B cell (primary cell): ENCODE results near the gene MSH4. TPM values are rescaled to one million over a fixed set of nuclear protein-coding genes. Genes with fewer than 3 reads are reported as not detected.

Experiments used
- ATAC-seq: fragments of 200-7000 bp; cut with Tn5 transposase; one replicate; pipeline ENCODE4 v1.10.0; 2021; ENCODE audit warnings: low read depth, mild to moderate bottlenecking, moderate number of reproducible peaks, moderate library complexity
- CTCF ChIA-PET: fragments of 350-600 bp; sonication (Branson Sonifier 250); formaldehyde crosslinking; loops from one replicate; lab custom pipeline; 2021; ENCODE audit warnings: antibody characterized with exemption, inconsistent platforms; lab: Charles Lee
- POLR2A ChIA-PET: fragments of 350-600 bp; sonication (Branson Sonifier 250); formaldehyde crosslinking; loops from one replicate; lab custom pipeline; 2021; ENCODE audit warnings: antibody characterized with exemption; lab: Charles Lee
- DNase-seq: peaks from one replicate; pipeline ENCODE4 v3.0.0; 2013
- H2AFZ ChIP-seq: 2 replicates; pipeline ENCODE4 v1.6.1; 2012; ENCODE audit warnings: mild to moderate bottlenecking, low read depth, low read length; ENCODE audit not compliant: insufficient read depth, poor library complexity, severe bottlenecking
- H3K27ac ChIP-seq, 2 donors: 1 replicate in 1 of 2; 2 replicates in 1 of 2; pipeline ENCODE4 v1.5.1; 2012 to 2013; ENCODE audit warnings: low read length in 2 of 2, mild to moderate bottlenecking in 2 of 2, moderate library complexity in 1 of 2
- H3K27me3 ChIP-seq, 4 experiments: fragments of 200-600 bp in 1 of 4; sonication (generic) in 1 of 4; replicated peaks in 1 of 4; 1 replicate in 2 of 4; 2 replicates in 2 of 4; pipeline versions ENCODE4 v1.6.1 to v1.7.0; 2013 to 2016; ENCODE audit warnings: low read length in 3 of 4, mild to moderate bottlenecking in 2 of 4, mixed read lengths in 1 of 4, moderate library complexity in 1 of 4; ENCODE audit not compliant: insufficient read depth in 4 of 4, control insufficient read depth in 3 of 4; ENCODE audit errors: control extremely low read depth in 1 of 4
- H3K36me3 ChIP-seq, 2 experiments: replicated peaks in 1 of 2; 1 replicate in 1 of 2; 2 replicates in 1 of 2; pipeline versions ENCODE4 v1.6.1 to v1.7.1; 2013; ENCODE audit warnings: low read length in 1 of 2; ENCODE audit not compliant: insufficient read depth in 2 of 2, control insufficient read depth in 1 of 2; ENCODE audit errors: control extremely low read depth in 1 of 2, extremely low read depth in 1 of 2
- H3K4me1 ChIP-seq, 2 donors: fragments of 200-600 bp in 1 of 2; sonication (generic) in 1 of 2; 1 replicate in 1 of 2; 2 replicates in 1 of 2; pipeline versions ENCODE4 v1.5.1 to v1.6.1; 2013 to 2017; ENCODE audit warnings: low read length in 2 of 2; ENCODE audit not compliant: control insufficient read depth in 2 of 2, insufficient read depth in 2 of 2
- H3K4me2 ChIP-seq: replicated peaks from 2 replicates; pipeline ENCODE3; 2012; ENCODE audit warnings: mild to moderate bottlenecking, low read depth, low read length; ENCODE audit not compliant: poor library complexity, severe bottlenecking
- H3K4me3 ChIP-seq, 5 experiments: fragments of 200-600 bp in 1 of 5; sonication (generic) in 1 of 5; 1 replicate in 3 of 5; 2 replicates in 2 of 5; pipeline versions ENCODE4 v1.5.1 to v1.7.0; 2011 to 2016; ENCODE audit warnings: low read length in 4 of 5, mild to moderate bottlenecking in 4 of 5, low read depth in 2 of 5, control low read depth in 1 of 5, moderate library complexity in 1 of 5; ENCODE audit not compliant: insufficient read depth in 1 of 5; ENCODE audit errors: control extremely low read depth in 1 of 5, extremely low read depth in 1 of 5
- H3K79me2 ChIP-seq: fragments of 200-600 bp; sonication (generic); one replicate; pipeline ENCODE4 v1.6.0; 2016; ENCODE audit warnings: low read length; ENCODE audit not compliant: control insufficient read depth, insufficient read depth
- H3K9ac ChIP-seq: fragments of 200-600 bp; sonication (generic); 2 replicates; pipeline ENCODE4 v1.6.1; 2017; ENCODE audit warnings: mild to moderate bottlenecking, low read length, moderate library complexity
- H3K9me3 ChIP-seq, 3 donors: one replicate each; pipeline versions ENCODE4 v1.6.1 to v1.7.1; 2013; ENCODE audit warnings: low read length in 2 of 3; ENCODE audit not compliant: control insufficient read depth in 2 of 3, insufficient read depth in 1 of 3; ENCODE audit errors: control extremely low read depth in 1 of 3
- H4K20me1 ChIP-seq: 2 replicates; pipeline ENCODE4 v1.6.0; 2012; ENCODE audit warnings: mild to moderate bottlenecking, low read length; ENCODE audit not compliant: insufficient read depth, control insufficient read depth, poor library complexity, severe bottlenecking
- H3K27ac Mint-ChIP-seq: one replicate; pipeline ENCODE4 v1.8.0; 2021; ENCODE audit warnings: mixed read lengths
- H3K27me3 Mint-ChIP-seq: one replicate; pipeline ENCODE4 v1.8.0; 2021; ENCODE audit warnings: mixed read lengths
- H3K4me1 Mint-ChIP-seq: one replicate; pipeline ENCODE4 v1.8.0; 2021; ENCODE audit warnings: mixed read lengths
- H3K4me3 Mint-ChIP-seq: one replicate; pipeline ENCODE4 v1.8.0; 2021; ENCODE audit warnings: mixed read lengths
- H3K9me3 Mint-ChIP-seq: one replicate; pipeline ENCODE4 v1.8.0; 2022; ENCODE audit warnings: mixed read lengths; ENCODE audit not compliant: insufficient read depth
- CTCF ChIP-seq: fragments of 200-600 bp; IDR thresholded peaks from one replicate; pipeline ENCODE4 v1.8.0; 2022; ENCODE audit warnings: antibody characterized with exemption, mild to moderate bottlenecking
- EZH2 ChIP-seq: IDR thresholded peaks from 2 replicates; pipeline ENCODE4 v1.6.1; 2012; ENCODE audit warnings: borderline replicate concordance, low read depth, mild to moderate bottlenecking, moderate library complexity, low read length; ENCODE audit not compliant: insufficient read depth, poor library complexity, severe bottlenecking
- WGBS: methylation state at CpG from one replicate; pipeline ENCODE4 v1.1.5; 2013; ENCODE audit warnings: missing lambda C conversion rate; ENCODE audit not compliant: insufficient coverage; 5-methylcytosine and 5-hydroxymethylcytosine counted together
- intact Hi-C: fragments of 100-400 bp; cut with micrococcal nuclease; formaldehyde crosslinking; loops from one replicate; pipeline ENCODE4 v1.10.0; 2022
- polyA plus RNA-seq: library from polyadenylated mRNA; depleted of rRNA; stranded (reverse); fragments of >200 nt; gene quantifications from 2 replicates; pipeline ENCODE4 v1.2.3, GENCODE V29; 2012
- total RNA-seq, 2 donors: library from RNA; stranded (reverse); fragments of 120-200 nt in 1 of 2; gene quantifications; 1 replicate in 1 of 2; 2 replicates in 1 of 2; pipeline versions ENCODE4 v1.2.3 to v1.2.4, GENCODE V29; 2013 to 2022

Gene MSH4
- total and polyA plus RNA-seq, 2 donors (not counting 1 experiment from before 2014, with no cell fraction given) = 0.19 to 1.7 TPM

- no peak overlapping the region for H2AFZ ChIP-seq
- no peaks in the 10 kb centered on the region for H3K4me1 ChIP-seq
- TF ChIP-seq EZH2 = no peak
- TF ChIP-seq CTCF = no peak
- H3K36me3 ChIP-seq = no peaks in the 10 kb centered on the region
- intact Hi-C loops = no loop called here
- no peak overlapping the region for H3K4me3 ChIP-seq
- no peaks in the 10 kb centered on the region for H3K9me3 Mint-ChIP-seq
- no peaks in the 10 kb centered on the region for H3K27me3 ChIP-seq
- no peak overlapping the region for H3K27ac ChIP-seq
- no peaks in the 10 kb centered on the region for H3K27me3 Mint-ChIP-seq
- no peaks in the 10 kb centered on the region for H4K20me1 ChIP-seq
- CTCF ChIA-PET = no interaction called here
- no peak overlapping the region for H3K27ac Mint-ChIP-seq
- DNase-seq (no peak), ATAC-seq (no peak)
- WGBS = no CpG with 5 or more reads among the region's 1 CpG
- no peak overlapping the region for H3K4me2 ChIP-seq
- POLR2A ChIA-PET = no interaction called here
- no peaks in the 10 kb centered on the region for H3K9me3 ChIP-seq
- no peak overlapping the region for H3K4me3 Mint-ChIP-seq
- H3K4me1 Mint-ChIP-seq = no peaks in the 10 kb centered on the region
- H3K79me2 ChIP-seq = no peaks in the 10 kb centered on the region
- no peak overlapping the region for H3K9ac ChIP-seq
Measured at GRCh38 chr1:75879985-75880384, 83.3 kb downstream of the MSH4 start.

- H3K4me1 ChIP-seq = no peaks in the 10 kb centered on the region
Measured at GRCh38 chr1:75884437-75884836, 87.8 kb downstream of the MSH4 start.

More at GRCh38 chr1:75884437-75884836, 87.8 kb downstream of the MSH4 start:
- DNase-seq (no peak), ATAC-seq (no peak)
- POLR2A ChIA-PET = no interaction called here
- no peak overlapping the region for H3K9ac ChIP-seq
- CTCF ChIA-PET = no interaction called here
- no peak overlapping the region for H3K4me2 ChIP-seq
- intact Hi-C loops = no loop called here
- no CpG with 5 or more reads among the region's 1 CpG for WGBS
- Mint-ChIP-seq H3K9me3 (no peaks in the 10 kb centered on the region), H3K27me3 (no peaks in the 10 kb centered on the region), H3K4me3 (no peak overlapping the region), H3K4me1 (no peaks in the 10 kb centered on the region), H3K27ac (no peak overlapping the region)
- no peaks in the 10 kb centered on the region for H3K27me3 ChIP-seq
- no peak overlapping the region for H3K27ac ChIP-seq
- H4K20me1 ChIP-seq = no peaks in the 10 kb centered on the region
- no peak overlapping the region for H2AFZ ChIP-seq
- no peaks in the 10 kb centered on the region for H3K36me3 ChIP-seq
- H3K79me2 ChIP-seq = no peaks in the 10 kb centered on the region
- TF ChIP-seq CTCF (no peak), EZH2 (no peak)
- H3K4me3 ChIP-seq = no peak overlapping the region
- no peaks in the 10 kb centered on the region for H3K9me3 ChIP-seq
